GM21619 (cell line): ENCODE measurements around the gene NXNL1.

Experiments used
- ATAC-seq: cut with Tn5 transposase; IDR thresholded peaks from one replicate; pipeline ENCODE4 v1.9.1; 2021; ENCODE audit not compliant: unreplicated experiment

The NXNL1 gene

GRCh38 chr19:17419621-17420474, 40.9 kb downstream of the NXNL1 start, which contains the start of gene MVB12A:
Gene MVB12A, plus strand, starts transcription at chr19:17420047. Its CDS starts 89 bp downstream, at chr19:17420136.
- ATAC-seq: peak; percentile 76

DNA sequence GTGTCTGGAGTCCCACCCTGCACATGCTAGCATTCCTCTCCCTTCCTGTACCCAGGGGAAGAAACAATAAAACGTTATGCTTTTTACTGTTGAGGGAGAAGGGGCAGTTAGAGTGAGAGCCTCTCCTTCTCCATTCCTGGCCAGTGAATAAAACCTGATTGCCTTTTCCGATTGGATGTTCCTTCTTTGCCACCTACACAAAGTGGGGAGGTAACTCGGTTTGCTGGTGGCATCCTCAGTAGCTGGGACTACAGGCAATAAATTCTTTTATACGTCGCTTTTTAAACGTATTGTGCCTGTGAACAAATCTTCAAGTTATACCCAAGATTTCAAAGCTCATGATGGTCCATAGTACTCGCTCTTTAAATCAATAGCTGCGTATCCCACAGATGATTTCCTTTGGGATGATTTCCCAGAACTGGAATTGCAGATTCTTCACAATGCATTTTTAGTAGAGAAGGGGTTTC, 41.5 kb downstream of the NXNL1 start:
- no peak for ATAC-seq

DNA sequence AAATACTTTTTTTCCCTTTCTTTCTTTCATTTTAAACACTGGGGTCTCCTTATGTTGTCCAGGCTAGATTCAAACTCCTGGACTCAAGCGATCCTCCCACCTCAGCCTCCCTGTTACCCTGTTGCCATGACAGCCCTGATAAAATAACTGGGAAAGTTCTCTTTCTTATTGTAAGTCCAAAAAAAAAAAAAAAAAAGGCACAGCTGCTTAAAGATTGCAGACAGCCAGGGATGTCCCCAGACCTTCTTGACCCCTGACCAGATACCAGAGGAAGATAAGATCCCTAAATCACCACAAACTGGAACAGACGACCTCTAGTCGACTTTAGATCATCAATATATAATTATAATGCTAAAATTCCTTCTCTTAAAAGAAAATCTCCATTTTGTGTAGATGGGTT, 42.0 kb downstream of the NXNL1 start:
- no peak for ATAC-seq

- ATAC-seq: no peak
These were observed 45.6 kb downstream of the NXNL1 start for GRCh38 chr19:17415121-17415520.

DNA sequence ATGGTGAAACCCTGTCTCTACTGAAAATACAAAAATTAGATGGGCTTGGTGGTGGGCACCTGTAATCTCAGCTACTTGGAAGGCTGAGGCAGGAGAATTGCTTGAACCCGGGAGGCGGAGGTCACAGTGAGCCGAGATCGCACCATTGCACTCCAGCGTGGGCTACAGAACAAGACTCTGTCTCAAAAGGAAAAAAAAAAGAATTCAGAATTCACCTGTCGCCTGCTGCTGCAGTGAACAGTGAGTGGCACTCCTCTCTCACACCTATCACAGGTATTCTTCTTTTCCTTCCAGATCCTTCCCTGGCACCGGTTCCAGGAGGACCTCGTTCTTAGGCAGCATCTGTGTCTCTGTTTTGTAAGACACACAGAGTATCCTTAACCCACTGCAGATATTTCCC, 46.6 kb downstream of the NXNL1 start:
- no peak for ATAC-seq

GRCh38 chr19:17411801-17412200, 48.9 kb downstream of the NXNL1 start:
- ATAC-seq: no peak

GRCh38 chr19:17409990-17410389, 50.7 kb downstream of the NXNL1 start:
- ATAC-seq: no peak

GRCh38 chr19:17406887-17407196, 53.9 kb downstream of the NXNL1 start:
- no peak for ATAC-seq

GRCh38 chr19:17406046-17406886, 54.5 kb downstream of the NXNL1 start:
- no peak for ATAC-seq
